ENCODE data around the gene EPDR1. TPM values are rescaled to one million over a fixed set of nuclear protein-coding genes. Genes with fewer than 3 reads are reported as not detected.

Gene EPDR1
- total RNA-seq, 1 donor from 2014 or later = 74.4 TPM

GRCh38 chr7:37990337-37990736, 69.9 kb downstream of the EPDR1 start:
- TF ChIP-seq CTCF (IDR thresholded peaks at IDR 0.05; ENCODE audit: borderline replicate concordance) = no peak
- DNase-seq = no peak
- H3K27ac ChIP-seq (replicated peaks) = no peak overlapping the region
- no peaks in the 10 kb centered on the region for H3K4me1 ChIP-seq
- peaks cover 18% of the 10 kb centered on the region for H3K9me3 ChIP-seq (replicated peaks)
- intact Hi-C loops (cut with micrococcal nuclease) = no loop called here
- no peaks in the 10 kb centered on the region for H3K36me3 ChIP-seq
- no peaks in the 10 kb centered on the region for H3K27me3 ChIP-seq (ENCODE audit: low read depth)
- no peak overlapping the region for H3K4me3 ChIP-seq

GRCh38 chr7:37993060-37993501, 72.6 kb downstream of the EPDR1 start:
- Histone ChIP-seq H3K9me3 (replicated peaks) (peaks cover 22% of the 10 kb centered on the region), H3K4me1 (no peaks in the 10 kb centered on the region), H3K36me3 (no peaks in the 10 kb centered on the region), H3K4me3 (no peak overlapping the region), H3K27ac (replicated peaks) (no peak overlapping the region), H3K27me3 (ENCODE audit: low read depth) (no peaks in the 10 kb centered on the region)
- DNase-seq = no peak
- TF ChIP-seq CTCF (IDR thresholded peaks at IDR 0.05; ENCODE audit: borderline replicate concordance) = no peak
- intact Hi-C loops (cut with micrococcal nuclease) = no loop called here

GRCh38 chr7:37999673-38000072, 79.2 kb downstream of the EPDR1 start:
- Histone ChIP-seq H3K27me3 (ENCODE audit: low read depth) (no peaks in the 10 kb centered on the region), H3K4me3 (no peak overlapping the region), H3K27ac (replicated peaks) (no peak overlapping the region), H3K9me3 (replicated peaks) (peaks cover 7% of the 10 kb centered on the region), H3K36me3 (no peaks in the 10 kb centered on the region), H3K4me1 (peaks cover 6% of the 10 kb centered on the region)
- intact Hi-C loops (cut with micrococcal nuclease) = no loop called here
- no peak for DNase-seq
- TF ChIP-seq CTCF (IDR thresholded peaks at IDR 0.05; ENCODE audit: borderline replicate concordance) = no peak

GRCh38 chr7:38000272-38000671, 79.8 kb downstream of the EPDR1 start:
- H3K4me3 ChIP-seq = no peak overlapping the region
- no peak overlapping the region for H3K27ac ChIP-seq (replicated peaks)
- no peaks in the 10 kb centered on the region for H3K27me3 ChIP-seq (ENCODE audit: low read depth)
- H3K36me3 ChIP-seq = no peaks in the 10 kb centered on the region
- peaks cover 6% of the 10 kb centered on the region for H3K4me1 ChIP-seq
- intact Hi-C loops (cut with micrococcal nuclease) = no loop called here
- H3K9me3 ChIP-seq (replicated peaks) = peaks cover 5% of the 10 kb centered on the region
- no peak for TF ChIP-seq CTCF (IDR thresholded peaks at IDR 0.05; ENCODE audit: borderline replicate concordance)
- no peak for DNase-seq

Other genes with a start within 250 kb of the EPDR1 start
- 0.33 TPM for gene GPR141, start 236.9 kb upstream of the EPDR1 start, total RNA-seq
- gene NME8, start 72.0 kb upstream of the EPDR1 start, total RNA-seq = not detected
- gene SFRP4, start 3.8 kb upstream of the EPDR1 start, total RNA-seq = 2.1 TPM

Data from left ventricle myocardium inferior (tissue), 1 donor.